HepG2 (cell line): Measurements from ENCODE around the gene STYK1. TPM values are rescaled to one million over a fixed set of nuclear protein-coding genes. Genes with fewer than 3 reads are reported as not detected.

Experiments
- ATAC-seq: fragments of 200-7000 bp; cut with Tn5 transposase; 3 replicates; pipeline ENCODE4 v1.9.1; 2020; ENCODE audit warnings: mild to moderate bottlenecking, moderate library complexity
- BruUV-seq: library from RNA; stranded (reverse); fragments of 400-500 nt; replicated peaks from 2 replicates; lab custom pipeline; 2021; lab: Mats Ljungman, UMichigan
- CTCF ChIA-PET: fragments of 300-600 bp; formaldehyde crosslinking; extraction: SDS; loops from one replicate; lab custom pipeline; 2021; ENCODE audit warnings: low total read pairs, inconsistent platforms, low intra/inter-chr PET ratio; lab: Yijun Ruan, JAX
- POLR2A ChIA-PET: fragments of 350-600 bp; sonication (Branson Sonifier 250); formaldehyde crosslinking; loops from one replicate; lab custom pipeline; 2020; ENCODE audit warnings: antibody characterized with exemption, inconsistent platforms; lab: Yijun Ruan, JAX
- DNase-seq: peaks from one replicate; pipeline ENCODE4 v3.0.0-alpha.2; 2015; ENCODE audit warnings: low spot score
- FAIRE-seq: peaks from 3 replicates; lab custom pipeline; 2011; peaks lifted over from hg19 to GRCh38; lab: Jason Lieb, UNC
- H2AFZ ChIP-seq: one replicate; pipeline ENCODE4 v1.6.1; 2011; ENCODE audit warnings: low read length, inconsistent platforms
- H3K27ac ChIP-seq: fragments of 300-600 bp; 3 replicates; pipeline ENCODE4 v1.8.0; 2011; ENCODE audit warnings: mixed run types, mild to moderate bottlenecking, mixed read lengths, low read length, inconsistent platforms; ENCODE audit not compliant: insufficient read depth; ENCODE audit errors: extremely low read length
- H3K27me3 ChIP-seq, 2 experiments: fragments of 200-600 bp in 1 of 2; 2 replicates in 1 of 2; 3 replicates in 1 of 2; pipeline versions ENCODE4 v1.6.0 to v1.8.0; 2011; ENCODE audit warnings: low read length in 2 of 2, mild to moderate bottlenecking in 2 of 2, moderate library complexity in 2 of 2, inconsistent platforms in 1 of 2; ENCODE audit not compliant: insufficient read depth in 2 of 2, control insufficient read depth in 1 of 2
- H3K36me3 ChIP-seq, 2 experiments: fragments of 200-600 bp in 1 of 2; replicated peaks in 1 of 2; 2 replicates in 1 of 2; 3 replicates in 1 of 2; pipeline versions ENCODE4 v1.5.1 to v1.8.0; 2011; ENCODE audit warnings: low read length in 2 of 2, inconsistent platforms in 1 of 2; ENCODE audit not compliant: insufficient read depth in 2 of 2, control insufficient read depth in 1 of 2
- H3K4me1 ChIP-seq: 2 replicates; pipeline ENCODE4 v1.5.1; 2012; ENCODE audit warnings: low read length, inconsistent platforms; ENCODE audit not compliant: insufficient read depth
- H3K4me2 ChIP-seq: 2 replicates; pipeline ENCODE4 v1.6.0; 2011; ENCODE audit warnings: low read depth, low read length, inconsistent platforms
- H3K4me3 ChIP-seq, 3 experiments: fragments of 200-600 bp in 1 of 3; sonication (generic), shearing (Covaris generic) in 1 of 3; replicated peaks in 1 of 3; 2 replicates each; pipeline ENCODE4 v1.5.1; 2011 to 2016; ENCODE audit warnings: low read length in 3 of 3, inconsistent platforms in 2 of 3, low read depth in 2 of 3, mild to moderate bottlenecking in 2 of 3, control low read depth in 1 of 3, mixed read lengths in 1 of 3; ENCODE audit not compliant: insufficient read depth in 1 of 3
- H3K79me2 ChIP-seq: one replicate; pipeline ENCODE4 v1.6.1; 2011; ENCODE audit warnings: low read length, inconsistent platforms; ENCODE audit not compliant: insufficient read depth
- H3K9ac ChIP-seq: 2 replicates; pipeline ENCODE4 v1.6.0; 2011; ENCODE audit warnings: mild to moderate bottlenecking, low read depth, low read length, inconsistent platforms; ENCODE audit not compliant: insufficient read depth
- H3K9me3 ChIP-seq: 2 replicates; pipeline ENCODE4 v1.5.1; 2012; ENCODE audit warnings: mild to moderate bottlenecking, low read length
- H4K20me1 ChIP-seq: 2 replicates; pipeline ENCODE4 v1.6.0; 2011; ENCODE audit warnings: inconsistent platforms, mild to moderate bottlenecking, low read length, moderate library complexity; ENCODE audit not compliant: insufficient read depth
- ARHGAP35 ChIP-seq: sonication (generic); formaldehyde crosslinking; IDR thresholded peaks from 2 replicates; pipeline ENCODE4 v1.9.0; 2022; ENCODE audit warnings: mild to moderate bottlenecking, inconsistent platforms, moderate library complexity, missing genetic modification reagents, borderline replicate concordance
- FLYWCH1 ChIP-seq: sonication (generic); formaldehyde crosslinking; IDR thresholded peaks from 2 replicates; pipeline ENCODE4 v1.8.1; 2023; ENCODE audit warnings: mild to moderate bottlenecking, missing genetic modification reagents
- HDAC1 ChIP-seq: sonication (generic); formaldehyde crosslinking; IDR thresholded peaks from 2 replicates; pipeline ENCODE4 v1.5.1; 2020; ENCODE audit warnings: mild to moderate bottlenecking, missing genetic modification reagents
- KDM4B ChIP-seq: sonication (generic); formaldehyde crosslinking; IDR thresholded peaks from 2 replicates; pipeline ENCODE4 v1.4.0; 2020; ENCODE audit warnings: missing genetic modification reagents
- KDM5B ChIP-seq: sonication (generic); formaldehyde crosslinking; IDR thresholded peaks from 2 replicates; pipeline ENCODE4 v1.4.0; 2020; ENCODE audit warnings: missing genetic modification reagents, mild to moderate bottlenecking, borderline replicate concordance
- KIAA2018 ChIP-seq: sonication (generic); formaldehyde crosslinking; IDR thresholded peaks from 2 replicates; pipeline ENCODE4 v1.5.0; 2020; ENCODE audit warnings: mild to moderate bottlenecking, missing genetic modification reagents, borderline replicate concordance
- RBFOX2 ChIP-seq: fragments of 200-400 bp; formaldehyde crosslinking; IDR thresholded peaks from 2 replicates; pipeline ENCODE4 v1.6.1; 2017; ENCODE audit warnings: low read depth, mild to moderate bottlenecking, low read length
- TIGD3 ChIP-seq: sonication (generic); formaldehyde crosslinking; IDR thresholded peaks from 2 replicates; pipeline ENCODE4 v1.5.1; 2020; ENCODE audit warnings: mild to moderate bottlenecking, missing genetic modification reagents, borderline replicate concordance
- ZNF207 ChIP-seq: fragments of 450-650 bp; IDR thresholded peaks from 2 replicates; pipeline ENCODE4 v1.6.1; 2016; ENCODE audit warnings: antibody characterized with exemption, borderline replicate concordance
- ZNF746 ChIP-seq: sonication (generic); formaldehyde crosslinking; IDR thresholded peaks from 2 replicates; pipeline ENCODE4 v1.8.0; 2022; ENCODE audit warnings: mild to moderate bottlenecking, missing genetic modification reagents
- ZNF777 ChIP-seq: sonication (generic); formaldehyde crosslinking; IDR thresholded peaks from 2 replicates; pipeline ENCODE4 v1.4.0; 2020; ENCODE audit warnings: missing genetic modification reagents
- ZNF780A ChIP-seq: sonication (generic); formaldehyde crosslinking; IDR thresholded peaks from 2 replicates; pipeline ENCODE4 v1.8.0; 2022; ENCODE audit warnings: mild to moderate bottlenecking, missing genetic modification reagents, moderate library complexity
- WGBS: methylation state at CpG from one replicate; pipeline ENCODE4 v1.1.6; 2017; ENCODE audit warnings: low lambda C conversion rate; 5-methylcytosine and 5-hydroxymethylcytosine counted together
- in situ Hi-C: cut with HindIII; loops from 2 replicates; pipeline ENCODE4 v1.10.0; 2017; ENCODE audit warnings: low pct_unique_long_range_greater_than_20kb; ENCODE audit not compliant: extremely low pct_ligation_motif_present
- intact Hi-C: fragments of 100-400 bp; cut with micrococcal nuclease; formaldehyde crosslinking; loops from one replicate; pipeline ENCODE4 v1.10.0; 2022; ENCODE audit not compliant: unreplicated experiment
- polyA plus RNA-seq, 8 experiments: library from polyadenylated mRNA; depleted of rRNA in 3 of 8; stranded (reverse) in 7 of 8; unstranded in 1 of 8; fragments of >200 nt; fragmentation: Illumina TruSeq in 4 of 8; extraction: Trizol in 4 of 8; gene quantifications; 2 replicates each; pipeline versions ENCODE4 v1.2.1 to v1.2.3, GENCODE V29; 2011 to 2016; ENCODE audit warnings: low read depth in 4 of 8, missing spikeins in 1 of 8, mixed read lengths in 1 of 8; ENCODE audit not compliant: insufficient read depth in 1 of 8
- total RNA-seq, 5 experiments: library from RNA; depleted of rRNA; stranded (reverse); fragments of >200 nt; fragmentation: Illumina TruSeq; extraction: Trizol; gene quantifications; 2 replicates each; pipeline ENCODE4 v1.2.3, GENCODE V29; 2016; ENCODE audit warnings: low read depth in 1 of 5
- TF ChIP-seq, protein P1 (sequence below): sonication (generic); formaldehyde crosslinking; IDR thresholded peaks from 2 replicates; pipeline ENCODE4 v1.4.0; 2020; ENCODE audit warnings: missing genetic modification reagents, borderline replicate concordance

STYK1 gene
- total and polyA plus RNA-seq, 2 of the 13 experiments (the other 11 are each of a cell fraction or from before 2014, with no cell fraction given) = not detected

DNA sequence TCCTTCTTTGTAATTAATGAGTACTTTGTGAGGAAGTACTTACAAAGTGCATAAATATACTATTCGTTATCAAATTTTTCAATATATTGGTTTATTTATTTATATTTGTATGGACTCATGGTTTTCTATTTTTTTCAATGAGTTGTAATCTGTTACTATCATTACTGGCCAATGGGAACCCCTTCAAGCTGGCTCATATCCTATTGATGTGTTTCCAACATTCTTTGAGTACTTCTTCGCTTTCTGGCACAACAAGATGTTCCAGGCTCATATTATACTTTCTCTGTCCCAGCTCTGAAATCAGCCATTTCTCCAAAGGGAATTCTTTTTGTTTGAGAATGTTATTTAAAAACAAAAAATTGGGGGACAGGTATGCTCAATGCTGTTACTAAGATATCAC, 31.8 kb upstream of the STYK1 start (continued):
- no peak for TF ChIP-seq KIAA2018 (CRISPR knock-in tag)

GRCh38 chr12:10701843-10702242, 28.0 kb upstream of the STYK1 start:
- intact Hi-C loops = no loop called here
- no peak for FAIRE-seq
- CTCF ChIA-PET = no interaction called here
- H3K9ac ChIP-seq = no peak overlapping the region
- H2AFZ ChIP-seq = no peak overlapping the region
- BruUV-seq = no TSS peak
- H3K36me3 ChIP-seq = peaks cover 12 to 77% of the 10 kb centered on the region in 2 experiments
- H3K4me3 ChIP-seq = no peak overlapping the region
- H3K9me3 ChIP-seq = no peaks in the 10 kb centered on the region
- peaks cover 3% of the 10 kb centered on the region; the same call in 1 of the 2 replicates for H4K20me1 ChIP-seq
- H3K27me3 ChIP-seq = no peaks in the 10 kb centered on the region
- WGBS = 97% methylated on average over 14 of the region's 14 CpGs
- no peak overlapping the region for H3K4me2 ChIP-seq
- no peak overlapping the region for H3K27ac ChIP-seq
- POLR2A ChIA-PET = no interaction called here
- no peaks in the 10 kb centered on the region for H3K79me2 ChIP-seq
- ATAC-seq = no peak
- in situ Hi-C loops = no loop called here
- H3K4me1 ChIP-seq = no peaks in the 10 kb centered on the region
- no peak for DNase-seq
- TF ChIP-seq ZNF746 (CRISPR knock-in tag) = no peak
- TF ChIP-seq KDM4B (CRISPR knock-in tag) = no peak
- TF ChIP-seq TIGD3 (CRISPR knock-in tag) = no peak
- TF ChIP-seq ZNF777 = no peak
- TF ChIP-seq FLYWCH1 = no peak
- TF ChIP-seq ZNF780A (CRISPR knock-in tag) = no peak
- TF ChIP-seq RBFOX2 = no peak
- TF ChIP-seq ARHGAP35 = no peak
- TF ChIP-seq, protein P1, sequence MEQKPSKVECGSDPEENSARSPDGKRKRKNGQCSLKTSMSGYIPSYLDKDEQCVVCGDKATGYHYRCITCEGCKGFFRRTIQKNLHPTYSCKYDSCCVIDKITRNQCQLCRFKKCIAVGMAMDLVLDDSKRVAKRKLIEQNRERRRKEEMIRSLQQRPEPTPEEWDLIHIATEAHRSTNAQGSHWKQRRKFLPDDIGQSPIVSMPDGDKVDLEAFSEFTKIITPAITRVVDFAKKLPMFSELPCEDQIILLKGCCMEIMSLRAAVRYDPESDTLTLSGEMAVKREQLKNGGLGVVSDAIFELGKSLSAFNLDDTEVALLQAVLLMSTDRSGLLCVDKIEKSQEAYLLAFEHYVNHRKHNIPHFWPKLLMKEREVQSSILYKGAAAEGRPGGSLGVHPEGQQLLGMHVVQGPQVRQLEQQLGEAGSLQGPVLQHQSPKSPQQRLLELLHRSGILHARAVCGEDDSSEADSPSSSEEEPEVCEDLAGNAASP = no peak
- TF ChIP-seq HDAC1 (CRISPR knock-in tag) = no peak
- no peak for TF ChIP-seq KDM5B (CRISPR knock-in tag)
- TF ChIP-seq ZNF207 = no peak
